HG03521 (cell line): ENCODE data around the gene HEPHL1.
"Not testable (repeated sequence)": the region's sequence is repeated elsewhere in the genome, so short reads cannot be mapped to it uniquely, and the experiment has no call there.

Source experiments
- ATAC-seq: cut with Tn5 transposase; IDR thresholded peaks from one replicate; pipeline ENCODE4 v1.9.1; 2021; ENCODE audit warnings: mild to moderate bottlenecking, moderate library complexity; ENCODE audit not compliant: unreplicated experiment

The HEPHL1 gene

GRCh38 chr11:94020777-94021481 lies at the start of gene HEPHL1:
Gene HEPHL1 (plus strand): TSS chr11:94021354. CDS start chr11:94021369, 15 bp downstream.
- no peak for ATAC-seq

GRCh38 chr11:93972790-93973189 lies 48.4 kb upstream of the HEPHL1 start:
- no peak for ATAC-seq

GRCh38 chr11:93973322-93974051 lies 47.7 kb upstream of the HEPHL1 start:
- not testable (repeated sequence) for ATAC-seq

GRCh38 chr11:93974759-93975158 lies 46.4 kb upstream of the HEPHL1 start:
- no peak for ATAC-seq

- ATAC-seq, result not testable (repeated sequence)
Observed at GRCh38 chr11:93976577-93977254, 44.4 kb upstream of the HEPHL1 start.

- ATAC-seq, result no peak
Observed at GRCh38 chr11:93983542-93984195, 37.5 kb upstream of the HEPHL1 start.

GRCh38 chr11:93984196-93984567 lies 37.0 kb upstream of the HEPHL1 start:
- ATAC-seq, result no peak

- ATAC-seq, result no peak
Observed at GRCh38 chr11:93984936-93985335, 36.2 kb upstream of the HEPHL1 start.

- no peak for ATAC-seq
Observed at GRCh38 chr11:93986716-93987115, 34.4 kb upstream of the HEPHL1 start.

GRCh38 chr11:93988455-93988854 lies 32.7 kb upstream of the HEPHL1 start:
- ATAC-seq, result no peak

GRCh38 chr11:93988912-93989311 lies 32.2 kb upstream of the HEPHL1 start:
- no peak for ATAC-seq

GRCh38 chr11:93993747-93994146 lies 27.4 kb upstream of the HEPHL1 start:
- ATAC-seq, result no peak

- ATAC-seq, result no peak
Observed at GRCh38 chr11:93997741-93998140, 23.4 kb upstream of the HEPHL1 start.

- ATAC-seq, result no peak
Observed at GRCh38 chr11:94000659-94001058, 20.5 kb upstream of the HEPHL1 start.

GRCh38 chr11:94002226-94002625 lies 18.9 kb upstream of the HEPHL1 start:
- ATAC-seq, result no peak

- ATAC-seq, result no peak
Observed at GRCh38 chr11:94007426-94007825, 13.7 kb upstream of the HEPHL1 start.

- ATAC-seq, result no peak
Observed at GRCh38 chr11:94007906-94008305, 13.2 kb upstream of the HEPHL1 start.

GRCh38 chr11:94010136-94010535 lies 11.0 kb upstream of the HEPHL1 start:
- no peak for ATAC-seq

- ATAC-seq, result no peak
Observed at GRCh38 chr11:94011478-94011877, 9.7 kb upstream of the HEPHL1 start.

GRCh38 chr11:94017446-94017845 lies 3.7 kb upstream of the HEPHL1 start:
- no peak for ATAC-seq

- no peak for ATAC-seq
Observed at GRCh38 chr11:94018721-94019120, 2.4 kb upstream of the HEPHL1 start.
